HT1080 (cell line): ENCODE measurements around the gene TMEM179. TPM values are rescaled to one million over a fixed set of nuclear protein-coding genes. Genes with fewer than 3 reads are reported as not detected.
A peak's percentile ranks its signal among the peaks of the same experiment; 100 is the strongest.
"Not testable (repeated sequence)": the region's sequence is repeated elsewhere in the genome, so short reads cannot be mapped to it uniquely, and the experiment has no call there.

ENCODE experiments used
- DNase-seq: peaks from one replicate; pipeline ENCODE4 v3.0.0-alpha.2; 2015; ENCODE audit warnings: low read depth
- polyA plus RNA-seq, 2 experiments: library from polyadenylated mRNA; depleted of rRNA; stranded (reverse); fragments of >200 nt; gene quantifications; 2 replicates each; pipeline ENCODE4 v1.2.3, GENCODE V29; 2015
- total RNA-seq: library from RNA; depleted of rRNA; stranded (reverse); fragments of >200 nt; shearing (Covaris generic); gene quantifications from 2 replicates; pipeline ENCODE4 v1.2.3, GENCODE V29; 2014; rRNA removed

The TMEM179 gene
- 0.34 TPM in 1 of 2 replicates, not detected in the other for total RNA-seq
- 0.36 TPM in 1 of 2 replicates, not detected in the other for polyA plus RNA-seq (2015; cell fraction: cytosol; rRNA removed)
- polyA plus RNA-seq (2015; cell fraction: nucleus; rRNA removed): 0.35 and 0.58 TPM in 2 replicates

- DNase-seq: no peak
These were observed at the start of gene TMEM179 for GRCh38 chr14:104604458-104605449. TMEM179 (minus strand) TSS chr14:104604772; CDS start chr14:104604741, 31 bp downstream.

GRCh38 chr14:104654119-104654518 is 49.5 kb upstream of the TMEM179 start:
- DNase-seq: no peak

GRCh38 chr14:104653130-104653920 is 48.8 kb upstream of the TMEM179 start:
- DNase-seq: not testable (repeated sequence)

GRCh38 chr14:104652386-104652785 is 47.8 kb upstream of the TMEM179 start:
- no peak for DNase-seq

GRCh38 chr14:104651876-104652260 is 47.3 kb upstream of the TMEM179 start:
- DNase-seq: no peak

GRCh38 chr14:104650981-104651875 is 46.7 kb upstream of the TMEM179 start:
- no peak for DNase-seq

GRCh38 chr14:104650057-104650980 is 45.7 kb upstream of the TMEM179 start:
- peak; percentile 21 for DNase-seq

- DNase-seq: no peak
These were observed 43.0 kb upstream of the TMEM179 start for GRCh38 chr14:104647467-104648043.

- no peak for DNase-seq
These were observed 40.2 kb upstream of the TMEM179 start for GRCh38 chr14:104644656-104645378.

- DNase-seq: no peak
These were observed 39.6 kb upstream of the TMEM179 start for GRCh38 chr14:104644091-104644635.

GRCh38 chr14:104643306-104643705 is 38.7 kb upstream of the TMEM179 start:
- no peak for DNase-seq

- DNase-seq: no peak
These were observed 37.9 kb upstream of the TMEM179 start for GRCh38 chr14:104642540-104642868.

- DNase-seq: no peak
These were observed 37.4 kb upstream of the TMEM179 start for GRCh38 chr14:104641753-104642539.

- no peak for DNase-seq
These were observed 36.1 kb upstream of the TMEM179 start for GRCh38 chr14:104640681-104641080.

GRCh38 chr14:104639885-104640548 is 35.4 kb upstream of the TMEM179 start:
- DNase-seq: peak; percentile 51

GRCh38 chr14:104639471-104639870 is 34.9 kb upstream of the TMEM179 start:
- DNase-seq: no peak

GRCh38 chr14:104638927-104639450 is 34.4 kb upstream of the TMEM179 start:
- DNase-seq: no peak
